Adrenal gland (tissue), 5 donors: ENCODE measurements around the gene PIK3R2.

Experiments
- CTCF ChIP-seq, 6 experiments: fragments of 450-650 bp in 4 of 6; fragments of 200-600 bp in 2 of 6; sonication (generic) in 1 of 6; IDR thresholded peaks; 1 replicate in 5 of 6; 2 replicates in 1 of 6; pipeline versions ENCODE4 v1.5.1 to v1.8.0; 2016 to 2021; ENCODE audit warnings: antibody characterized with exemption in 6 of 6, mild to moderate bottlenecking in 2 of 6, moderate library complexity in 1 of 6
- POLR2A ChIP-seq, 2 donors: fragments of 450-650 bp; IDR thresholded peaks; one replicate each; pipeline ENCODE4 v1.6.1; 2017; ENCODE audit warnings: antibody characterized with exemption in 2 of 2, mild to moderate bottlenecking in 2 of 2, moderate library complexity in 1 of 2
- donor health status: DM: no; HTN: no; CAD: no.

- no peak for TF ChIP-seq CTCF (IDR thresholded peaks at IDR 0.05)
- TF ChIP-seq POLR2A (IDR thresholded peaks at IDR 0.05) = no peak
Observed at GRCh38 chr19:18196511-18196845, 43.5 kb downstream of the PIK3R2 start.
